SK-N-MC (cell line): ENCODE measurements around the gene COL17A1.

Source experiments
- EZH2 ChIP-seq: fragments of 200-600 bp; sonication (generic); IDR thresholded peaks from one replicate; pipeline ENCODE4 v1.6.1; 2017; ENCODE audit warnings: antibody characterized with exemption
- FOXP2 ChIP-seq: optimal IDR thresholded peaks from 2 replicates; pipeline ENCODE3; 2011; ENCODE audit warnings: mild to moderate bottlenecking, moderate library complexity; ENCODE audit not compliant: insufficient read depth; ENCODE audit errors: extremely low read length, control extremely low read depth
- POLR2AphosphoS5 ChIP-seq: IDR thresholded peaks from 2 replicates; pipeline ENCODE4 v1.6.1; 2012; ENCODE audit warnings: mild to moderate bottlenecking, low read depth, low read length, borderline replicate concordance

- TF ChIP-seq POLR2AphosphoS5, result no peak
- no peak for TF ChIP-seq EZH2
- TF ChIP-seq FOXP2, result no peak
These were observed 48.3 kb downstream of the COL17A1 start for GRCh38 chr10:104037261-104037951.
